Heart left ventricle (tissue), 13 donors: ENCODE measurements around the gene RREB1.

Experiments used
- CTCF ChIP-seq, 12 donors: fragments of 200-600 bp; sonication (generic) in 4 of 12; IDR thresholded peaks; one replicate each; pipeline versions ENCODE4 v1.5.0 to v1.8.0; 2018 to 2022; ENCODE audit warnings: antibody characterized with exemption in 12 of 12, mild to moderate bottlenecking in 5 of 12
- POLR2A ChIP-seq, 2 donors: fragments of 450-650 bp; IDR thresholded peaks; one replicate each; pipeline ENCODE4 v1.6.1; 2017; ENCODE audit warnings: antibody characterized with exemption in 2 of 2, mild to moderate bottlenecking in 2 of 2, moderate library complexity in 2 of 2
- donor health status: ischemic (EF 13 %, LVEDD 7.1; RV severe dilation, severe dysfunction).
- donor health status: DM: no; HTN: yes; CAD: no.
- donor health status: DM: no; HTN: no; CAD: no.
- donor health status: ischemic (EF 25% LVEDD 6.9; RV normal size, moderate dysfunction).
- donor health status: ischemic (EF 25% LVEDD 5.7; RV mildly dilated, moderate dysfunction).
- donor health status: ischemic (EF 35%, LVEDD 5.7; RV mildly dilated, moderate dysfunction).
- donor health status: nonischemic (EF 11% LVEDD 7.7; RV severe dilation, severe dysfunction).
- donor health status: DM: yes; HTN: yes; CAD: no.
- donor health status: PGD.
- donor health status: ischemic (EF 29% LVEDD 5.4; RV normal size, mild dysfunction).
- donor health status: nonischemic (EF 23%, LVEDD 6.1; RV moderate dilation, normal function).

GRCh38 chr6:7106215-7106751, 1.5 kb upstream of the RREB1 start:
- TF ChIP-seq CTCF (IDR thresholded peaks at IDR 0.05), result no peak
- no peak for TF ChIP-seq POLR2A (IDR thresholded peaks at IDR 0.05)
